LNCaP clone FGC (cell line): ENCODE measurements around the gene GLI3.

Source experiments
- DNase-seq: peaks from one replicate; pipeline ENCODE4 v3.0.0-alpha.2; 2011; ENCODE audit warnings: low read depth
- H3K4me3 ChIP-seq: 2 replicates; pipeline ENCODE4 v1.5.1; 2011; ENCODE audit warnings: mild to moderate bottlenecking, low read depth, low read length, control low read depth
- CTCF ChIP-seq: IDR thresholded peaks from 2 replicates; pipeline ENCODE4 v1.5.1; 2012; ENCODE audit warnings: mild to moderate bottlenecking; ENCODE audit not compliant: control insufficient read depth, insufficient read depth; ENCODE audit errors: extremely low read depth

The GLI3 gene

GRCh38 chr7:42064534-42064933 is 172.5 kb downstream of the GLI3 start:
- no peak for DNase-seq
- no peak for TF ChIP-seq CTCF

GRCh38 chr7:42059275-42059674 is 177.7 kb downstream of the GLI3 start:
- TF ChIP-seq CTCF = no peak
- H3K4me3 ChIP-seq = no peak overlapping the region
- DNase-seq = no peak

More at GRCh38 chr7:42064534-42064933, 172.5 kb downstream of the GLI3 start:
- H3K4me3 ChIP-seq = no peak overlapping the region

- TF ChIP-seq CTCF = no peak
- H3K4me3 ChIP-seq = no peak overlapping the region
- no peak for DNase-seq
Observed at GRCh38 chr7:42057331-42057730, 179.7 kb downstream of the GLI3 start.

- no peak for TF ChIP-seq CTCF
Observed at GRCh38 chr7:42055171-42055570, 181.8 kb downstream of the GLI3 start.

GRCh38 chr7:42053834-42054233 is 183.2 kb downstream of the GLI3 start:
- no peak for DNase-seq
- H3K4me3 ChIP-seq = no peak overlapping the region
- TF ChIP-seq CTCF = no peak

More at GRCh38 chr7:42055171-42055570, 181.8 kb downstream of the GLI3 start:
- H3K4me3 ChIP-seq = no peak overlapping the region
- DNase-seq = no peak

GRCh38 chr7:42049761-42050160 is 187.2 kb downstream of the GLI3 start:
- TF ChIP-seq CTCF = no peak
- DNase-seq = no peak
- H3K4me3 ChIP-seq = no peak overlapping the region

GRCh38 chr7:42046483-42046882 is 190.5 kb downstream of the GLI3 start:
- TF ChIP-seq CTCF = no peak
- no peak for DNase-seq
- no peak overlapping the region for H3K4me3 ChIP-seq
